SK-N-SH (cell line): ENCODE results near the gene ATF6.

Experiments used
- EP300 ChIP-seq, 2 experiments: IDR thresholded peaks; 2 replicates each; pipeline versions ENCODE4 v1.4.0 to v1.6.1; 2012; ENCODE audit warnings: borderline replicate concordance in 1 of 2, low read depth in 1 of 2, low read length in 1 of 2
- EZH2phosphoT487 ChIP-seq: fragments of 200-600 bp; sonication (generic); IDR thresholded peaks from 2 replicates; pipeline ENCODE4 v1.6.1; 2017; ENCODE audit warnings: low read depth, mixed run types, mild to moderate bottlenecking, antibody characterized with exemption, moderate library complexity, borderline replicate concordance
- FOXM1 ChIP-seq: IDR thresholded peaks from 2 replicates; pipeline ENCODE4 v1.4.0; 2012; ENCODE audit warnings: low read depth, mild to moderate bottlenecking
- NRF1 ChIP-seq: IDR thresholded peaks from 2 replicates; pipeline ENCODE4 v1.6.1; 2012; ENCODE audit warnings: low read depth, mild to moderate bottlenecking, low read length
- RCOR1 ChIP-seq: fragments of 150-350 bp; IDR thresholded peaks from 2 replicates; pipeline ENCODE4 v1.6.1; 2017; ENCODE audit warnings: antibody characterized with exemption, low read length
- TCF12 ChIP-seq: IDR thresholded peaks from 2 replicates; pipeline ENCODE4 v1.4.0; 2012
- TEAD4 ChIP-seq: IDR thresholded peaks from 2 replicates; pipeline ENCODE4 v1.4.0; 2012; ENCODE audit warnings: mild to moderate bottlenecking, borderline replicate concordance; ENCODE audit not compliant: insufficient read depth
- TF ChIP-seq, protein P1 (sequence below): IDR thresholded peaks from 2 replicates; pipeline ENCODE4 v1.4.0; 2012; ENCODE audit warnings: low read depth
- TF ChIP-seq, protein P2 (sequence below): IDR thresholded peaks from 2 replicates; pipeline ENCODE4 v1.4.0; 2012; ENCODE audit warnings: low read depth, borderline replicate concordance
- TF ChIP-seq, protein P3 (sequence below): fragments of 150-350 bp; IDR thresholded peaks from 2 replicates; pipeline ENCODE4 v1.6.1; 2017; ENCODE audit warnings: antibody characterized with exemption, low read length, low read depth, borderline replicate concordance
- TF ChIP-seq, protein P4 (sequence below): fragments of 200-600 bp; sonication (generic); IDR thresholded peaks from 2 replicates; pipeline ENCODE4 v1.6.1; 2017; ENCODE audit warnings: antibody characterized with exemption, mild to moderate bottlenecking, moderate library complexity

DNA sequence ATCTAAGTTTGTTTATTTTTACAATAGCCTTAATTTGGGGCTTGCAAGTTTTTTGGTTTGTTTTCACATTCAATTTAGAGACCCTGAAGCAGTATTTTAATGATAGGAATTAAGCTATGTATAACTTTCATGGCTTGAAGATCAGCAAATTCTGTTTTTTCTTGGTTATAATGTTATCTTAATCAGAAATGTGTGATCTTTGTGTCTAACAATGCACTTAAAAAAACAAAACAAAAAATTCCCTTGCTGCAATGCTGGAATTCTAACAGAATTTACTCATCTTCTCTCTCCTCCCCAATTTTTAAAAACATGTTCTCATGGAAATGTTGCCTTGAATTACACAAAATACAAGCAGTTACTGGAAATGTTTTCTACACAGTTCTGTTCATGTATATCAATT is 144.5 kb downstream of the ATF6 start:
- TF ChIP-seq EZH2phosphoT487 = no peak
- TF ChIP-seq NRF1 = no peak
- no peak for TF ChIP-seq EP300 (IDR thresholded peaks at IDR 0.05; ENCODE audit: borderline replicate concordance in 1 of 2, low read depth in 1 of 2, low read length in 1 of 2)
- no peak for TF ChIP-seq TCF12
- TF ChIP-seq, protein P1, sequence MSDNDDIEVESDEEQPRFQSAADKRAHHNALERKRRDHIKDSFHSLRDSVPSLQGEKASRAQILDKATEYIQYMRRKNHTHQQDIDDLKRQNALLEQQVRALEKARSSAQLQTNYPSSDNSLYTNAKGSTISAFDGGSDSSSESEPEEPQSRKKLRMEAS = no peak
- TF ChIP-seq RCOR1 = no peak
- TF ChIP-seq, protein P2, sequence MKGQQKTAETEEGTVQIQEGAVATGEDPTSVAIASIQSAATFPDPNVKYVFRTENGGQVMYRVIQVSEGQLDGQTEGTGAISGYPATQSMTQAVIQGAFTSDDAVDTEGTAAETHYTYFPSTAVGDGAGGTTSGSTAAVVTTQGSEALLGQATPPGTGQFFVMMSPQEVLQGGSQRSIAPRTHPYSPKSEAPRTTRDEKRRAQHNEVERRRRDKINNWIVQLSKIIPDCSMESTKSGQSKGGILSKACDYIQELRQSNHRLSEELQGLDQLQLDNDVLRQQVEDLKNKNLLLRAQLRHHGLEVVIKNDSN = no peak
- TF ChIP-seq, protein P3, sequence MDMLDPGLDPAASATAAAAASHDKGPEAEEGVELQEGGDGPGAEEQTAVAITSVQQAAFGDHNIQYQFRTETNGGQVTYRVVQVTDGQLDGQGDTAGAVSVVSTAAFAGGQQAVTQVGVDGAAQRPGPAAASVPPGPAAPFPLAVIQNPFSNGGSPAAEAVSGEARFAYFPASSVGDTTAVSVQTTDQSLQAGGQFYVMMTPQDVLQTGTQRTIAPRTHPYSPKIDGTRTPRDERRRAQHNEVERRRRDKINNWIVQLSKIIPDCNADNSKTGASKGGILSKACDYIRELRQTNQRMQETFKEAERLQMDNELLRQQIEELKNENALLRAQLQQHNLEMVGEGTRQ = no peak
- TF ChIP-seq, protein P4, sequence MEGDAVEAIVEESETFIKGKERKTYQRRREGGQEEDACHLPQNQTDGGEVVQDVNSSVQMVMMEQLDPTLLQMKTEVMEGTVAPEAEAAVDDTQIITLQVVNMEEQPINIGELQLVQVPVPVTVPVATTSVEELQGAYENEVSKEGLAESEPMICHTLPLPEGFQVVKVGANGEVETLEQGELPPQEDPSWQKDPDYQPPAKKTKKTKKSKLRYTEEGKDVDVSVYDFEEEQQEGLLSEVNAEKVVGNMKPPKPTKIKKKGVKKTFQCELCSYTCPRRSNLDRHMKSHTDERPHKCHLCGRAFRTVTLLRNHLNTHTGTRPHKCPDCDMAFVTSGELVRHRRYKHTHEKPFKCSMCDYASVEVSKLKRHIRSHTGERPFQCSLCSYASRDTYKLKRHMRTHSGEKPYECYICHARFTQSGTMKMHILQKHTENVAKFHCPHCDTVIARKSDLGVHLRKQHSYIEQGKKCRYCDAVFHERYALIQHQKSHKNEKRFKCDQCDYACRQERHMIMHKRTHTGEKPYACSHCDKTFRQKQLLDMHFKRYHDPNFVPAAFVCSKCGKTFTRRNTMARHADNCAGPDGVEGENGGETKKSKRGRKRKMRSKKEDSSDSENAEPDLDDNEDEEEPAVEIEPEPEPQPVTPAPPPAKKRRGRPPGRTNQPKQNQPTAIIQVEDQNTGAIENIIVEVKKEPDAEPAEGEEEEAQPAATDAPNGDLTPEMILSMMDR = no peak
- TF ChIP-seq TEAD4 = no peak
- TF ChIP-seq FOXM1 = no peak
